Testis (tissue), 3 donors: ENCODE results near the gene DRD4. TPM values are rescaled to one million over a fixed set of nuclear protein-coding genes. Genes with fewer than 3 reads are reported as not detected.
A peak's percentile ranks its signal among the peaks of the same experiment; 100 is the strongest.

ENCODE experiments used
- DNase-seq: peaks from one replicate; pipeline ENCODE4 v3.0.0-alpha.2; 2019
- H3K27ac ChIP-seq, 2 donors: fragments of 200-600 bp; sonication (generic); one replicate each; pipeline ENCODE4 v1.5.1; 2019
- H3K27me3 ChIP-seq: fragments of 200-600 bp; sonication (generic); one replicate; pipeline ENCODE4 v1.5.1; 2019
- H3K36me3 ChIP-seq: fragments of 200-600 bp; sonication (generic); one replicate; pipeline ENCODE4 v1.5.1; 2017; ENCODE audit warnings: low read depth; ENCODE audit errors: missing control alignments
- H3K4me1 ChIP-seq: fragments of 200-600 bp; sonication (generic); one replicate; pipeline ENCODE4 v1.5.1; 2019
- H3K4me3 ChIP-seq, 2 donors: fragments of 200-600 bp; sonication (generic); one replicate each; pipeline ENCODE4 v1.5.1; 2017 to 2019
- H3K9me3 ChIP-seq: fragments of 200-600 bp; sonication (generic); one replicate; pipeline ENCODE4 v1.5.1; 2017
- CTCF ChIP-seq, 3 experiments: fragments of 450-650 bp in 2 of 3; fragments of 200-600 bp in 1 of 3; sonication (generic) in 1 of 3; IDR thresholded peaks; one replicate each; pipeline ENCODE4 v1.5.1; 2016 to 2019; ENCODE audit warnings: antibody characterized with exemption in 3 of 3, mild to moderate bottlenecking in 2 of 3, moderate library complexity in 1 of 3
- POLR2A ChIP-seq: fragments of 450-650 bp; IDR thresholded peaks from one replicate; pipeline ENCODE4 v1.6.1; 2017; ENCODE audit warnings: antibody characterized with exemption, mild to moderate bottlenecking, moderate library complexity
- WGBS, 2 donors: methylation state at CpG; one replicate each; pipeline ENCODE4 v1.1.5; 2018; 5-methylcytosine and 5-hydroxymethylcytosine counted together
- intact Hi-C: fragments of 100-400 bp; cut with DNase I; formaldehyde crosslinking; loops from one replicate; pipeline ENCODE4 v1.15.1; 2023; ENCODE audit warnings: low total_unique reads
- polyA plus RNA-seq: library from polyadenylated mRNA; stranded (reverse); fragments of 350-450 nt; fragmentation: Illumina TruSeq; extraction: RNeasy Lipid Tissue Mini Kit (QIAGEN cat#74804); gene quantifications from one replicate; pipeline ENCODE4 v1.2.3, GENCODE V29; 2014; ENCODE audit warnings: low read depth, low replicate concordance; ENCODE audit not compliant: insufficient read depth
- total RNA-seq, 2 donors: library from RNA; depleted of rRNA; stranded (reverse); fragments of >200 nt; gene quantifications; one replicate each; pipeline ENCODE4 v1.2.3, GENCODE V29; 2016

The DRD4 gene
- total and polyA plus RNA-seq, 3 donors from 2014 or later: 1.5 to 3.3 (median 2.0) TPM

- H3K36me3 ChIP-seq: no peaks in the 10 kb centered on the region
- TF ChIP-seq POLR2A: no peak
- TF ChIP-seq CTCF (IDR thresholded peaks at IDR 0.05): no peak
- H3K27me3 ChIP-seq: no peaks in the 10 kb centered on the region
These were observed 46.1 kb upstream of the DRD4 start for GRCh38 chr11:590997-591396.

GRCh38 chr11:592501-592900 is 44.6 kb upstream of the DRD4 start:
- TF ChIP-seq POLR2A: no peak
- TF ChIP-seq CTCF (IDR thresholded peaks at IDR 0.05): no peak
- H3K4me3 ChIP-seq: no peak overlapping the region
- WGBS, 2 donors: 91 to 96% methylated on average over 21 to 22 of the region's 22 CpGs
- no peaks in the 10 kb centered on the region for H3K9me3 ChIP-seq
- no peak for DNase-seq
- no peaks in the 10 kb centered on the region for H3K4me1 ChIP-seq
- intact Hi-C loops: no loop called here
- no peaks in the 10 kb centered on the region for H3K36me3 ChIP-seq
- H3K27ac ChIP-seq: no peak overlapping the region
- no peaks in the 10 kb centered on the region for H3K27me3 ChIP-seq

More at GRCh38 chr11:590997-591396, 46.1 kb upstream of the DRD4 start:
- no peak overlapping the region for H3K27ac ChIP-seq
- 46 to 60% methylated on average over 11 of the region's 11 CpGs for WGBS, 2 donors
- no peaks in the 10 kb centered on the region for H3K4me1 ChIP-seq
- intact Hi-C loops: no loop called here
- H3K4me3 ChIP-seq: no peak overlapping the region
- no peaks in the 10 kb centered on the region for H3K9me3 ChIP-seq
- peak; percentile 71 for DNase-seq

DNA sequence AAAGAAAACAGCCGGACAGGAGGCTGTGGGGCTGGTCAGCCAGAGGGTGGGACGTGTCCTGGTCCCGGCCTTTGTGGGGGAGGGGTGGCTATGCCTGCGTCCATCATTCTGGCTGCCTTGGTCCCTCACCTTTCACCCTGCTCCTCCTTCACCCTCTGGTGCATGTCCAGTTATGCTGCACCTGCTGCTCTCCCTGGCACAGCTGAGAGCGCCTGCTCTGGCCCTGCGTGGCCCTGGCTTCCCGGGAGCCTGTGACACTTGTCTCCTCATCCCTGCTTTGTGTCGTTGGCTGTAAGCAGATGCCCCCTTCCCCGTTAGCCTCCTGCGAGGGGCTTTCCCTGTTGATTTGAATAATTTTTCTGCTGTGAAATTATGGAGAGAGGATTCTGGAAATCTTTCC is 44.2 kb upstream of the DRD4 start:
- H3K4me1 ChIP-seq: no peaks in the 10 kb centered on the region
- H3K27ac ChIP-seq: no peak overlapping the region
- intact Hi-C loops: no loop called here
- H3K4me3 ChIP-seq: no peak overlapping the region
- H3K36me3 ChIP-seq: no peaks in the 10 kb centered on the region
- DNase-seq: no peak
- no peaks in the 10 kb centered on the region for H3K27me3 ChIP-seq
- 88 to 91% methylated on average over 10 of the region's 10 CpGs for WGBS, 2 donors
- H3K9me3 ChIP-seq: no peaks in the 10 kb centered on the region
- no peak for TF ChIP-seq CTCF (IDR thresholded peaks at IDR 0.05)

DNA sequence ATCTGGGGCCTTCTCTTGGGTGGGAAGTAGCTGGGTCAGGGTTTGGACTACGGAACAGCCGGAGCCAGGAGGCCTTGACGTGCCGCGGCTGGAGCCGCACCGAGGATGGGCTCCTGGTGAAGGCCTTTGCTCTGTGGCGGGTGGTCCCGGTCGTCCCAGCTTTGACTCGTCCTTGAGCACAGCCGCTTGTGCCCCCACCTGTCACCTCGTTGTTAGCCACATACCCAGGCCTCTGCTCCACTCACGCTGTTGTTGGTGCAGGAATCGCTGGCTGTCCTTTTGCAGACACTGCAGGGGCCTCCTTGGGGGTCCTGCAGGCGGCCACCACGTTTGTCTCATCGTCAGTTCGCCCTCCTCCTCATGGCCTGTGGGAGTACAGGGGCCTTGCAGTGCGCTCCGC is 43.7 kb upstream of the DRD4 start:
- intact Hi-C loops: no loop called here

More for the DNA sequence above, 43.7 kb upstream of the DRD4 start:
- no peaks in the 10 kb centered on the region for H3K36me3 ChIP-seq
- WGBS, 2 donors: 85 to 88% methylated on average over 17 to 21 of the region's 21 CpGs
- no peaks in the 10 kb centered on the region for H3K9me3 ChIP-seq
- no peaks in the 10 kb centered on the region for H3K4me1 ChIP-seq
- no peak for DNase-seq
- TF ChIP-seq CTCF (IDR thresholded peaks at IDR 0.05) (no peak), POLR2A (no peak)
- H3K27ac ChIP-seq: no peak overlapping the region
- H3K27me3 ChIP-seq: no peaks in the 10 kb centered on the region
- no peak overlapping the region for H3K4me3 ChIP-seq
